NCI-H1048 (cell line): ENCODE measurements around the gene CNTNAP3B.
"Not testable (repeated sequence)": the region's sequence is repeated elsewhere in the genome, so short reads cannot be mapped to it uniquely, and the experiment has no call there.

Experiments used
- DNase-seq: peaks from one replicate; lab custom pipeline; 2025; lab: John Stamatoyannopoulos, UW

CNTNAP3B gene

GRCh38 chr9:42129073-42129729 lies at the start of gene CNTNAP3B:
Gene CNTNAP3B (minus strand): TSS chr9:42129426. CDS start chr9:42129094, 332 bp downstream.
- DNase-seq = not testable (repeated sequence)

- DNase-seq = not testable (repeated sequence)
Measured at GRCh38 chr9:42160299-42160698, 31.1 kb upstream of the CNTNAP3B start.

GRCh38 chr9:42127056-42127841 lies 2.0 kb downstream of the CNTNAP3B start:
- DNase-seq = not testable (repeated sequence)

- DNase-seq = not testable (repeated sequence)
Measured at GRCh38 chr9:42121007-42121406, 8.2 kb downstream of the CNTNAP3B start.

GRCh38 chr9:42095929-42096328 lies 33.3 kb downstream of the CNTNAP3B start:
- DNase-seq = not testable (repeated sequence)

- DNase-seq = not testable (repeated sequence)
Measured at GRCh38 chr9:42084559-42084952, 44.7 kb downstream of the CNTNAP3B start.

- DNase-seq = not testable (repeated sequence)
Measured at GRCh38 chr9:42083877-42084558, 45.2 kb downstream of the CNTNAP3B start.

GRCh38 chr9:42080376-42080775 lies 48.9 kb downstream of the CNTNAP3B start:
- DNase-seq = not testable (repeated sequence)

GRCh38 chr9:42074868-42075267 lies 54.4 kb downstream of the CNTNAP3B start:
- DNase-seq = not testable (repeated sequence)

GRCh38 chr9:42071026-42071425 lies 58.2 kb downstream of the CNTNAP3B start:
- DNase-seq = not testable (repeated sequence)

- not testable (repeated sequence) for DNase-seq
Measured at GRCh38 chr9:42070035-42070799, 59.0 kb downstream of the CNTNAP3B start.

GRCh38 chr9:42053874-42054273 lies 75.4 kb downstream of the CNTNAP3B start:
- not testable (repeated sequence) for DNase-seq

- not testable (repeated sequence) for DNase-seq
Measured at GRCh38 chr9:42050701-42051100, 78.5 kb downstream of the CNTNAP3B start.

- DNase-seq = not testable (repeated sequence)
Measured at GRCh38 chr9:42044422-42045010, 84.7 kb downstream of the CNTNAP3B start.

GRCh38 chr9:42033541-42033940 lies 95.7 kb downstream of the CNTNAP3B start:
- not testable (repeated sequence) for DNase-seq

GRCh38 chr9:42020639-42021038 lies 108.6 kb downstream of the CNTNAP3B start:
- not testable (repeated sequence) for DNase-seq

- not testable (repeated sequence) for DNase-seq
Measured at GRCh38 chr9:42018220-42018922, 110.9 kb downstream of the CNTNAP3B start.

GRCh38 chr9:42014317-42014716 lies 114.9 kb downstream of the CNTNAP3B start:
- not testable (repeated sequence) for DNase-seq

GRCh38 chr9:41991607-41992006 lies 137.6 kb downstream of the CNTNAP3B start:
- not testable (repeated sequence) for DNase-seq

- DNase-seq = not testable (repeated sequence)
Measured at GRCh38 chr9:41980271-41980670, 149.0 kb downstream of the CNTNAP3B start.
